GM10847 (cell line): ENCODE data around the gene CRIP2.

ENCODE experiments used
- POLR2A ChIP-seq: IDR thresholded peaks from 2 replicates; pipeline ENCODE4 v1.6.1; 2011; ENCODE audit not compliant: insufficient read length; ENCODE audit errors: extremely low read depth

Gene CRIP2

DNA sequence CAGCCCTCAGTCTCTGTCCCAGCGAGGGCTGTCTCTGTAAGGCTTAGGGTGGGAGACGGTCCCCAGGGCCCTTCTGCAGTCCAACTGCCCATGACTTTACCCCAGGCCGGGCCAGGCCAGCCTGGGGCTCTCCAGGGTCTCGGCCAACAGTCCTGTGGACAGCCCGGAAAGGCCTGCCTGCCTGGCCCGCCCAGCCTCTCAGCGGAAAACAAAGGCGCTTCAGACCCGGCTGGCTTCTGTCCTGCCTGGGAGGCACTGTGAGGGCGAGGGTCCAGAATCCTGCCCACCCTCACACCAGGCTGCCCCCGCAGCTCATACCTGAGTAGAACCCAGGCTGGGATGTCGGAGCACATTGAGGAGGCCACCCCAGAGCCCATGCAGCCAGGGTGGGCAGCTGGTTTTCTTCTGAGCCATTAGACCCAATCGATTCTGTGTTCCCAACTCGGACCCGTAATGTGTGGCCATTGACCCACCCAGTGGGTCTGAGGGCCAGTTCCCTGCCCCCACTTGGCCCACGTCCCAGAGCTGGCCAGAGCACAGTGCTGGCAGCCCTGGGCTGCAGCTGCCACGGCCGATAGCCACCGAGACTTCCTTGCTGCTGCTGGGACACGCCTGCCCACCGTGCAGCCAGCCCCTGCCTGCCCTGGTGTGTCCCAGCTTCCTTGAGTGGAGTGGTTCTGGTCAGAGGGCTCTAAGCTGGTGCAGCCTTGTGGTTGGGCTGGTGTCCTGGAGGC, 1.6 kb downstream of the CRIP2 start:
- TF ChIP-seq POLR2A = no peak

DNA sequence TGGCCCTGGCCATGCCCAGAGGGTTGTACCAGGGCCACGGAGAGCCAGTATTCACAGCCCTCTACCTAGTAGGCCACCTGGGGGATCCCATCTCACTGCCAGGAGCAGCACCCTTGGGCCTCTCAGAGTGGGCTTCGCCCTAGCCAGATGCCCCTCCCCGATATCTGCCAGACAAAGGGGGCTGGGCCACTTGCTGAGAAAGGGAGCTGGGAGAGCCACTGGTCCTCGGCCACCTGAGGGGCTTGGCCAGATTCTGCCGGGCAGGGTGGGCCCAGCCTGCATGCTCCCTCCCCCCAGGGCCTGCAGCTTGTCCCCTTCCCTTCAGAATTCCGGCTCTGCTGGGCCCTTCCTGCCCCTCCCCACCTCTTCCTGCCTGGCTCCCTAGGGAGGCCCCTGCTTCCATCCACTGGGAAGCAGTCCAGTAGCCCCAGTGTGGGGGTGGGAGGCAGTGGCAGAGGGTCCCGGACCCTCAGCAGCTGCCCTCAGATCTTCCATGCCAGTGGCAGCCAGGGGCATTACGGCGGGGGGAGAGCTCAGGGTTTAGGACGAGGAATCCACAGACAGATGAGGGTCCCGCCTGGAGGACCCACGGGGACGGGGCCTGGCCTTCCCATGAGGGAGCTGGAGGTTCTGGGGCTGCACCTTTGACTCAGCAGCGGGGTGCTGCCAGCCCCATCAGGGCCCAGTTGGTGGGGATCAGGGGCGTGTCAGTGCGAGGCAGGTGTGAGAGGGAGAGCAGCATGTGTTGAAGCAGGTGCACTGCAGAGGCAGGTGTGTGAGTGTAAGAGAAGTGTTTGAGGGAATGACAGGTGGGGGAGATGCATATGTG, 2.4 kb downstream of the CRIP2 start:
- no peak for TF ChIP-seq POLR2A

- TF ChIP-seq POLR2A = no peak
Measured at GRCh38 chr14:105477660-105478397, 3.2 kb downstream of the CRIP2 start.

GRCh38 chr14:105478398-105479251, 4.0 kb downstream of the CRIP2 start:
- TF ChIP-seq POLR2A = no peak

GRCh38 chr14:105479431-105480158, 5.0 kb downstream of the CRIP2 start:
- no peak for TF ChIP-seq POLR2A

DNA sequence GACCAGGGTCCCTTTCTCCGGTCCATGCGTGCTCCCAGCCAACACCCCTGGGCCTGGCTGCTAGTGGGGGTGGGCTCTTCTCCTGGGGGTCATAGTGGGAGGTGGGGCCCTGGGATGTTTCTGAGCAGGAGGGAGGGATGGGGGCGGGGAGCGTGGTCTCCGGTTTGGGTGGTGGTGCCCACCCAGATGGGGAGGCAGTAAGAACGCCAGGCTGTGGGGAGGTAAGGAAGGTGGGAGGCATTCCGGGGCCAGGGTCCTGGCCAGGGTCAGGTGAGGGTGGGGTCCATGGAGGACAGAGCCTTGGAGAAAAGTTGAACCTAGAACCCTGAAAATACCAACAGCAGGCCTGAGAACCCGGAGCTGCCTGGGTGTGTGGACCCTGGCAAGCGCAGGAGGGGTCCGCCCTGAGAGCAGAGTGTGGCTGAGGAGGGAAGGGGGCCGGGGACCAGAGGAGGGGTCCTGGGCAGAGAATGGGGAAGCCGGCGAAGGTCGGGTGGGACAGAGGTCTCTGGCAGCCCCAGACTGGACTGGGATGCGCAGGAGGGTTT, 5.7 kb downstream of the CRIP2 start:
- TF ChIP-seq POLR2A = no peak

- TF ChIP-seq POLR2A = no peak
Measured at GRCh38 chr14:105480807-105481801, 6.5 kb downstream of the CRIP2 start.

- no peak for TF ChIP-seq POLR2A
Measured at GRCh38 chr14:105481886-105482457, 7.4 kb downstream of the CRIP2 start.

DNA sequence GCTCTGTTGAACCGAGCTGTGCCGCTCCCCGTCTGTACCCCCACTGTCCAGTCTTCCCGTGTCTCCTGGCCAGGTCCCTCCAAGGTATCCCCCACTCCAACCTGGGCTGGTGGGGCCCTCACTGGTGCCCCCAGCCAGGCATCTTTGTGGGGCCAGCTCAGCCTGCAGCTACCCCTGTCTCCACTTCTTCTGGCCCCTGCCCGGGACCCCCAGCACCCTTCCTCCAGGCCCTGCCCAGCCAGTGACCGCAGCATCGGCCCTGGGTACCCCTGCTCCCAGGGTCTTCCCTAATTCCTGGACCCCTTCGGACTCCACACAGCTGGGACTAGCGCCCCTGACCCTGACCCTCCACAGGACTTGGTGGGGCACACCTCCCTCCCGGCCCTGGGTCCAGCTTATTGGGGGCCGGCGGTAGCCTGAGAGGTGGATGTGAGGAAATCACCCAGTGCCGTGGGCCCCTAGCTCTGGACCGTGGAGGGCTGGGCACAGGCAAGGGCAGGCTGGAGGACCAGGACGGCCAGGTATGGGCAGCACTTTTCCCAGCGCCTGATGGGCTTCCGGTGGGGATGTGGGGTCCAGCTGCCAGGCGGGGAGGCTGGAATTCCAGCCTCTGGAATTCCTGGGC, 8.0 kb downstream of the CRIP2 start:
- no peak for TF ChIP-seq POLR2A

GRCh38 chr14:105483300-105484068, 8.9 kb downstream of the CRIP2 start:
- TF ChIP-seq POLR2A = no peak
